Skeletal muscle satellite cell (primary cell): Measurements from ENCODE around the gene DNAH17.
"Not testable (repeated sequence)": the region's sequence is repeated elsewhere in the genome, so short reads cannot be mapped to it uniquely, and the experiment has no call there.

ENCODE experiments used
- H3K27me3 ChIP-seq: 2 replicates; pipeline ENCODE4 v1.7.0; 2013; ENCODE audit warnings: low read length; ENCODE audit not compliant: control insufficient read depth, insufficient read depth
- H3K36me3 ChIP-seq: 2 replicates; pipeline ENCODE4 v1.7.0; 2013; ENCODE audit warnings: mild to moderate bottlenecking, control low read depth, low read length; ENCODE audit not compliant: insufficient read depth
- H3K4me1 ChIP-seq: 2 replicates; pipeline ENCODE4 v1.7.0; 2013; ENCODE audit warnings: low read length; ENCODE audit not compliant: control insufficient read depth, insufficient read depth
- H3K4me2 ChIP-seq: 2 replicates; pipeline ENCODE4 v1.7.0; 2013; ENCODE audit warnings: mild to moderate bottlenecking, low read length
- H3K4me3 ChIP-seq: 2 replicates; pipeline ENCODE4 v1.7.0; 2013; ENCODE audit warnings: low read length
- H3K9ac ChIP-seq: 2 replicates; pipeline ENCODE4 v1.7.0; 2013; ENCODE audit warnings: mild to moderate bottlenecking, low read depth, low read length, moderate library complexity
- H3K9me3 ChIP-seq: replicated peaks from 2 replicates; pipeline ENCODE4 v1.7.0; 2013; ENCODE audit warnings: mild to moderate bottlenecking, control low read depth, low read length

DNAH17 gene

GRCh38 chr17:78475211-78475610 lies 102.0 kb downstream of the DNAH17 start:
- Histone ChIP-seq H3K4me1 (no peaks in the 10 kb centered on the region), H3K9me3 (no peaks in the 10 kb centered on the region), H3K4me2 (no peak overlapping the region), H3K27me3 (peaks cover 40% of the 10 kb centered on the region), H3K36me3 (no peaks in the 10 kb centered on the region), H3K9ac (no peak overlapping the region), H3K4me3 (no peak overlapping the region)

DNA sequence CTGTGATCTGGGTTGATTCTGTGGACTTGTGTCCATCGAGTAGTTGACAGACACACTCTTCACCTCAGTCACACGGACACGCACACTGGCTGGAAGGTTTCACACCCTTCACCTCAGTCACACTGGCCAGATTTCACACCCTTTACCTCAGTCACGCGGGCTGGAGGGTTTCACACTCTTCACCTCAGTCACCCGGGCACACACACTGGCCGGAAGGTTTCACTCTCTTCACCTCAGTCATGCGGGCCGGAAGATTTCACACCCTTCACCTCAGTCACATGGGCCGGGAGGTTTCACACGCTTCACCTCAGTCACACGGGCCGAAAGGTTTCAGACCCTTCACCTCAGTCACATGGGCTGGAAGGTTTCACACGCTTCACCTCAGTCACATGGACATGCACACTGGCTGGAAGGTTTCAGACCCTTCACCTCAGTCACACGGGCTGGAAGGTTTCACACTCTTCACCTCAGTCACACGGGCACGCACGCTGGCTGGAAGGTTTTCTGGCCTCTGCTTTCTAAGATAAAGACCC lies 102.5 kb downstream of the DNAH17 start:
- Histone ChIP-seq H3K9ac (no peak overlapping the region), H3K4me2 (no peak overlapping the region), H3K36me3 (no peaks in the 10 kb centered on the region), H3K9me3 (no peaks in the 10 kb centered on the region), H3K27me3 (peaks cover 40% of the 10 kb centered on the region), H3K4me1 (no peaks in the 10 kb centered on the region), H3K4me3 (no peak overlapping the region)

GRCh38 chr17:78473951-78474613 lies 103.1 kb downstream of the DNAH17 start:
- Histone ChIP-seq H3K27me3 (peaks cover 40% of the 10 kb centered on the region), H3K36me3 (no peaks in the 10 kb centered on the region), H3K4me1 (no peaks in the 10 kb centered on the region), H3K4me3 (no peak overlapping the region), H3K9me3 (no peaks in the 10 kb centered on the region), H3K4me2 (no peak overlapping the region), H3K9ac (no peak overlapping the region)

GRCh38 chr17:78472035-78472905 lies 104.9 kb downstream of the DNAH17 start:
- Histone ChIP-seq H3K9ac (no peak overlapping the region), H3K27me3 (peaks cover 40% of the 10 kb centered on the region)

DNA sequence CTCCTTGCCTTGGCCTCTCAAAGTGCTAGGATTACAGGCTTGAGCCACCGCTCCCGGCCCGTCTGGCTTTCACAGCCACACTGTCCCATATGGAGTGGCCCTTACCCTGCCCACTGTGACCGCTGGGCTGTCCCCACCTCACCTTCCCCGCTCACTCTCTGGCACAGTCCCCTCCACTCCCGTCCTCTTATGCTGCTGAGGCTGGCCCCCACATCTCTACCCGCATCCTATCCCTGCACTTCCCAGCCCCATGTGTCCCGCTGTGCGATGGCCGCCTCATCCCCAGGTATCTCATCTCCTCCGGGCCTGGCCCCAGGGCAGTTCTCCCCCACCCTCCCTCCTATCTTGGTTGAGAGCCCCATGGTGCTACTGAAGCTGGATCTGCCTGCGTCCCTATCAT lies 105.6 kb downstream of the DNAH17 start:
- Histone ChIP-seq H3K4me1 (no peaks in the 10 kb centered on the region), H3K4me2 (no peak overlapping the region), H3K36me3 (no peaks in the 10 kb centered on the region), H3K9me3 (no peaks in the 10 kb centered on the region), H3K9ac (no peak overlapping the region), H3K27me3 (peaks cover 44% of the 10 kb centered on the region), H3K4me3 (no peak overlapping the region)

More at GRCh38 chr17:78472035-78472905, 104.9 kb downstream of the DNAH17 start:
- H3K4me3 ChIP-seq: no peak overlapping the region
- no peaks in the 10 kb centered on the region for H3K4me1 ChIP-seq
- H3K4me2 ChIP-seq: no peak overlapping the region
- H3K9me3 ChIP-seq: no peaks in the 10 kb centered on the region
- H3K36me3 ChIP-seq: no peaks in the 10 kb centered on the region

DNA sequence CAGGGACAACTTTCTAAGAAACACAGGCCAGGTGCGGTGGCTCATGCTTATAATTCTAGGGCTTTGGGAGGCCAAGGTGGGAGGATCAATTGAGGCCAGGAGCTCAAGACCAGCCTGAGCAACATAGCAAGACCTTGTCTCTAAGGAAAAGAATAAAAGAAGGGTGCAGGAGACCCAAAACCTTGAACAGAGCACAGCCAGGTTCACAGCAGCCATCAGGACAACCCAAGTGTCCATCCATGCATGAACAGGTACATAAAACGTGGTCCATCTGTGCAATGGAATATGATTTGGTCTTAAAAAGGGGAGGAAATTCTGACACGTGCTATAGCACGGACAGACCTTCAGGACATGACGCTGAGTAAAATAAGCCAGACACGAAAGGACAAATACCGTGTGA lies 107.8 kb downstream of the DNAH17 start:
- Histone ChIP-seq H3K4me2 (no peak overlapping the region), H3K4me3 (no peak overlapping the region), H3K27me3 (peaks cover 28% of the 10 kb centered on the region), H3K4me1 (no peaks in the 10 kb centered on the region), H3K9me3 (no peaks in the 10 kb centered on the region), H3K9ac (no peak overlapping the region), H3K36me3 (no peaks in the 10 kb centered on the region)

GRCh38 chr17:78468366-78468765 lies 108.8 kb downstream of the DNAH17 start:
- no peak overlapping the region for H3K4me2 ChIP-seq
- no peak overlapping the region for H3K9ac ChIP-seq
- H3K9me3 ChIP-seq: no peaks in the 10 kb centered on the region
- H3K4me1 ChIP-seq: no peaks in the 10 kb centered on the region
- H3K27me3 ChIP-seq: peaks cover 17% of the 10 kb centered on the region
- no peak overlapping the region for H3K4me3 ChIP-seq
- H3K36me3 ChIP-seq: no peaks in the 10 kb centered on the region

DNA sequence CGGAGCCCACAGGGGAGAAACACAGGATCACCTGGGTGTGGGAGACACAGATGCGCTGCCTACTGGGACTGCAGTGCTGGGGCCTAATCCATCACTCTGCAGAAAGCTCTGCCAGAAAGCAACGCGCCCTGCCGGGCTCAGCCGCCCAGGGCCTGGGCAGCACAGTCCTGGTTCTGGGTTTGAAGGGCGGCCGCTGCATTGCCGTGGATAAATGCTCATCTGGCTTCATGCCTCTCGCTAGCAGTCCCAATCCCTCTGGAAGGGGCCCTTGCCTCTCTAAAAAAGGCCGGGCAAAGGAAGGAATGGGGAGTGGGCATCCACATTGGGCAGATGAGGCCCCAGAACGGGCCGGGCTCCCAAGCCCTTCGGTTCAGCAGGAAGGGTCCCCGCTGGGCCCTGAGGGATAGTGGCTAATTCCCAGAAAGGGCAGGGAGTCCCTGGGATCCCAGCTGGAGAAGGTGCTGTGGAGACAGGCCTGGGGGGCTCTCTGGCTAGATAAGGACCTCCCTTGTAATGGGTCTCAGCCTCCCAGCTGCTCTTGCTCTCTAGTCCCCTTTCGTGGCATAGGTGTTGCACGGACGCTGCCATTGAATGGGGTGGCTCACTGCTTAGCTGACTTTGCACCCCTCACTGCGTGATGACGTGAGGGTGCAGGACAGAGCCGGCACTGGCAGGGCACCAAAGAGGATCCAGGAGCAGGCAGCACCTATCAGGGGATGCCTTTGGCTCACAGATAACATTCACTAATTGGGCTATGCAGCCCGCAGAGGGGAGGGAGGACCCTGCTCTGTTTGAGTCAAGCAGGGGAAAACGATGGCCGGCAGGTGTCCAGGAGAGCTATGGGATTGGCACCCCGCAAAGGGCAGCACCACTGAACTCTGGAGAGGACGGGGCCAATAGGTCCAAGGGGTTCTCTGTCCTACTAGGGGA lies 110.1 kb downstream of the DNAH17 start:
- no peak overlapping the region for H3K9ac ChIP-seq

DNA sequence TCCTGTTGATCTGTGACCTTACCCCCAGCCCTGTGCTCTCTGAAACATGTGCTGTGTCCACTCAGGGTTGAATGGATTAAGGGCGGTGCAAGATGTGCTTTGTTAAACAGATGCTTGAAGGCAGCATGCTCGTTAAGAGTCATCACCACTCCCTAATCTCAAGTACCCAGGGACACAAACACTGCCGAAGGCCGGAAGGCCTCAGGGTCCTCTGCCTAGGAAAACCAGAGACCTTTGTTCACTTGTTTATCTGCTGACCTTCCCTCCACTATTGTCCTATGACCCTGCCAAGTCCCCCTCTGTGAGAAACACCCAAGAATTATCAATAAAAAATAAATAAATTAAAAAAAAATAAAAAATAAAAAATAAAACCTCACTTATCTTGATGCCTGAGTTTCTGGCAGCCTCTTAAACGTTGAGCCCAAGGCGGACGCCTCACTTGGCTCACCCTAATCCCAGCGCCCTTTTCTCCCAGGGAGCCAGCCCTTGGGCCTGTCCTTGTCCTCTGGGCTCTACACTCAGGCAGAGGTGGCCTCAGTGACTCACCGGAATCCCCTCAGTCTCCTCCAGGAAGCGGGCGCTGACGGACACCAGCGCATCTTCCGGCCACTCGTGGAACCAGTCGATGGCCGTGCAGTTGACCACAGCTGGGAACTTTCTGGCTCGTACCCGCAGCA lies 110.9 kb downstream of the DNAH17 start:
- not testable (repeated sequence) for H3K36me3 ChIP-seq, H3K9ac ChIP-seq, H3K4me2 ChIP-seq, H3K4me1 ChIP-seq, H3K27me3 ChIP-seq, H3K4me3 ChIP-seq, H3K9me3 ChIP-seq

More for the DNA sequence above, 110.1 kb downstream of the DNAH17 start:
- no peaks in the 10 kb centered on the region for H3K4me1 ChIP-seq
- H3K4me3 ChIP-seq: no peak overlapping the region
- H3K36me3 ChIP-seq: no peaks in the 10 kb centered on the region
- H3K9me3 ChIP-seq: no peaks in the 10 kb centered on the region
- H3K4me2 ChIP-seq: no peak overlapping the region
- H3K27me3 ChIP-seq: peaks cover 12% of the 10 kb centered on the region

GRCh38 chr17:78462148-78462547 lies 115.0 kb downstream of the DNAH17 start:
- Histone ChIP-seq H3K9me3 (no peaks in the 10 kb centered on the region), H3K9ac (no peak overlapping the region), H3K36me3 (no peaks in the 10 kb centered on the region), H3K4me2 (no peak overlapping the region), H3K4me1 (no peaks in the 10 kb centered on the region), H3K27me3 (peaks cover 23% of the 10 kb centered on the region), H3K4me3 (no peak overlapping the region)

DNA sequence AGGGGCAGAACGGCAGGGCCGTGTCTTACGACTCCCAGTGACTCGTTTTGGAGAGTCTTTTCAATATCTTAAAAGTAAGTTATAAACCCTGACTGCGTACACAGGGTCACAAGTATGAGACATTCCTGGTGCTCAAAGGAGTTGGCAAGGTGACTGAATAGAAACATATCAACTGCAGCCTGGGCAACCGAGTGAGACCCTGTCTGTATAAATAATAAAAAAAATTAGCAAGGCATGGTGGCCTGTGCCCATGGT lies 115.5 kb downstream of the DNAH17 start:
- no peak overlapping the region for H3K4me3 ChIP-seq
- H3K9me3 ChIP-seq: no peaks in the 10 kb centered on the region
- H3K36me3 ChIP-seq: no peaks in the 10 kb centered on the region
- no peak overlapping the region for H3K4me2 ChIP-seq
- H3K4me1 ChIP-seq: no peaks in the 10 kb centered on the region
- no peak overlapping the region for H3K9ac ChIP-seq
- peaks cover 21% of the 10 kb centered on the region for H3K27me3 ChIP-seq
